AG20443 (cell line): ENCODE data around the gene KCNIP3.

Source experiments
- DNase-seq: peaks from one replicate; pipeline ENCODE4 v3.0.0; 2012; ENCODE audit warnings: low spot score, mixed read lengths

KCNIP3 gene

GRCh38 chr2:95314598-95314963 lies 17.4 kb downstream of the KCNIP3 start:
- no peak for DNase-seq

DNA sequence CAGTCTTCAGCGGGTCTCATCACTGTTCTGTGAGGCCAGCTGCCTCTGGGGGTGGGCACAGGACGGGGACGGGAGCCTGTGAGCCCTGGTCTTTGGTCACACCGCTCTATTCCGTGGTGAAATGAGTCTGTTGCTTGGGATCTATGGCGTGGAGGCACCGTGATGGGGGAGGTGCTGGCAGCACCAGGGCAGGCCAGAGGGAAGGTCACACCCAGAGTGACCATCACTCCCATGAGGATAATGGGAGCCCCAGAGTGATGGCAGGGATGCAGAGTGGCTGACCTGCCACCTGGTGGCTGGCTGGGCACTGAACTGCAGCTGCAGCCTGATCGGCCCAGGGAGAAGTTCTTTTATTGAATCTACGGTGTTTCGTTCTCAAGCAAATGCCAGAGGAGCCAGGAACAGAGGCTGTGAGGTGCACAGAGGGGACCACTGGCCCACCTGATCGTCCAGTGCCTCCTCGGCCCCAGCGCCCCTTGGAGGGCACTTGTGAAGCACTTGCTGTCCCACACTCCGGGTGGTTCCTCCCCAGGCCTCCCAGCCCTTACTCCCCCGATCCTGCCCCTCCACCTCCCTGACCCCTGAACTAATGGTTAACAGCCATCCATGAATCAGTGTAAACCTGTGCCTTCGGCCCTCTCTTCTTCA lies 17.9 kb downstream of the KCNIP3 start:
- DNase-seq, result peak; percentile 73

DNA sequence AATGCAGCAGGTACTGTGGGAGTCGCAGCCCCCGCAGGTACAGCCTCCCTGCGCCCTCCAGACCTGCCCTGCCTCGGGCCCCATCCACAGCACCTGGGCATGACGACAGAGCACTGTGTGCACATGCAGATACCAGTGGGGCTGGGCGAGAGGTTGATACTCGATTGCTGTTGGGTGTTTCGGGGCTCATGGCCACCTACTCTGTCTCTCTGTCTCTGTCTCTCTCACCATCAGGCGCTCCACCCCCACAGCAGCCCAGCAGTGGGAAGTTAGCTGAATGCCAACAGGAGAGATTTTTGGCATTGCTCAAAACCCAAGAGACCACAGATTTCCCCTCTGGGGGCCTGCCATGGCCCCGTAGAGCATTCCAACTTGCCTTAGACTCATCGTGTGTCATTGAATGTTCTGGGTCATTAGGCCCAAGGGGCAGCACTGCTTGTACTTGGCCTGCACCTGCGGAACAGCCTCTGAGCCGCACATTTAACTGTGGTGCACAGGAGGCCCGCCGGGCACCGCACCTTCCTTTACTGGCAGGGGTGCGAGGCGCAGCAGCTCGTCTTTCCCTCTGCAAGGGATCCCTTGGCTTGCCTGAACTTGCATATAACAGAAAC lies 18.8 kb downstream of the KCNIP3 start:
- DNase-seq, result peak; percentile 41

DNA sequence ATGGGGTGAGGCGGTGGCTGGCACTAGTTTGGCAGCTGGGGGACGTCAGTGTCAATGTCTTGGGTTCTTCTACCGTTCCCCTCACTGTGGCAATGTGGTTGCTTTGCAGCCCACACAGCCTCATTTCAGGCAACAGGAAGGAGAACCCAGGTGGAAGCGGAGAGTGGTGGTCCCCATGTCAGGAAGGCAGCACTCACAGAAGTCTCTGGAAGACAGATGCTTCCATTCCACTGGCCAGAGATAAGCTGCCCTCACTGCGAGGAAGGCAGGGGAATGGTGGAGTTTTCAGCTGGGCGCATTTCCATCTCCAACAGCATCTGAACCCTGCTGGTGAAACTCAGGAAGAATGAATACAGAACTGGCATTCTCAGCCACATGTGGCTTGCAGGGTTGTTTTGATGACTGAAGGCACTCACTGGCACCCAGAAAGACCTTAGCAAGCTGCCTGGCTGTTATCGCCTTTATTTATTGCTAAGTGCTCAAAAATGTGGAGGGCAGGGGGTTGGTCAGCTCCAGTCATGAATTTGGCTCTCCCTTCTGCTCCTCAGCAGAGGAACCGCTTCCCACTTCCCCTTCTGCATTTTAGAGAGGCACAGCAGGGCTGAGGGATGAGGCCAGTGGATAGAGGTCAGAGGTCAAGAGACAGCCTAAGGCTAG lies 19.4 kb downstream of the KCNIP3 start:
- peak; percentile 70 for DNase-seq

DNA sequence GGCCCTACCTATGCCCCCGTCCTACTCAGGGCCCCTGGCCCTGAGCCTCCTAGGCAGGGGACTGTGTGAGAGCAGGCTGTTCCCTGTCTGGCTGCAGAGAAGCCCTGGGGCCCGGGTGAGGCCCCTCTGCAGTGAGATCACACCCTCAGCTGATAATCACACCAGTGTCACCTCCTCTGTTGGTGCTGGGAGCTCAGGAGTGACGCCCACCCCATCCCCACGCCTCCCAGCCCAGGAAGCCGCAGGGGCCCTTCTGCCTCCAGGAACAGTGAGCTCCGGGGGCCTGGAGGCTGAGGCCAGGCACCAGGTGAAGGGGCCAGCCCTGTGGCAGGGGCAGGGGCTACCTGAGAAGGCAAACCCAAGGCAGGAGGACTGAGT lies 20.0 kb downstream of the KCNIP3 start:
- no peak for DNase-seq

DNA sequence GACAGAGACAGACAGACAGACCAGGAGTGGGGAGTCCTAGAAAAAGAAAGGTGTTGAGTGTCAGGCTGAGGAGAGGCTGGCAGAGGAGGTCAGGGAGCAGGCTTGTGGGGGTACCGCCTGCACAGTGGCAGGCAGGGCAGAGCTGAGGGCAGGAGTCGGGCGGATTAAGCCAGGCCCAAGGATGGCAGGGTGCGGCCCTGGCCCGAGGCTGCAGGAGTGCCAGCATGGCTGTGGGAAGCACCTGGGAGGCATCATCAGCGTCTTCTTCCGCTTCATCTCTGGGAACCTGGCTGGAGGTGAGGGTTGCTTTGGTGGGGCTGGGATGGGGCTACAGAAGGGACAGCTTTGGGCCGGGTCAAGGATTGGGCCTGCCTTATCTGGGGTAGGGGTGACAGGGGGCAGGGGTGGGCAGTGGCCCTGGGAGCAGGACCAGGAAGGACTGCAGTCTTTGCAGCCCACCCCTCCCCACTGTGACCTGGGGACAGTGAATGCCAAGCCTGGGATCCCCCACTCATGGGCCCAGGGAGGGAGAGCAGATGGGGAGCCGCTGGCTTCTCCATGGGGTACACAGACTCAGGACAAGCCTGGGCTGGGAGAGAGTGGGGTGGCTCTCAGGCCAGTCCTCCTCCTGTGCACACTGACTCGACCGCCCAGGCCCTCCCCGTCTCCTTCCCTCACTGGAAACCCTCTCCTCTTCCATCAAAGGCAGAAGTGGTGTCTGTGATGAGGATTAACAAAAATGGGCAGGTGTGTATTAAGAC lies 20.7 kb downstream of the KCNIP3 start:
- DNase-seq, result no peak

GRCh38 chr2:95318431-95319220 lies 21.5 kb downstream of the KCNIP3 start:
- no peak for DNase-seq

DNA sequence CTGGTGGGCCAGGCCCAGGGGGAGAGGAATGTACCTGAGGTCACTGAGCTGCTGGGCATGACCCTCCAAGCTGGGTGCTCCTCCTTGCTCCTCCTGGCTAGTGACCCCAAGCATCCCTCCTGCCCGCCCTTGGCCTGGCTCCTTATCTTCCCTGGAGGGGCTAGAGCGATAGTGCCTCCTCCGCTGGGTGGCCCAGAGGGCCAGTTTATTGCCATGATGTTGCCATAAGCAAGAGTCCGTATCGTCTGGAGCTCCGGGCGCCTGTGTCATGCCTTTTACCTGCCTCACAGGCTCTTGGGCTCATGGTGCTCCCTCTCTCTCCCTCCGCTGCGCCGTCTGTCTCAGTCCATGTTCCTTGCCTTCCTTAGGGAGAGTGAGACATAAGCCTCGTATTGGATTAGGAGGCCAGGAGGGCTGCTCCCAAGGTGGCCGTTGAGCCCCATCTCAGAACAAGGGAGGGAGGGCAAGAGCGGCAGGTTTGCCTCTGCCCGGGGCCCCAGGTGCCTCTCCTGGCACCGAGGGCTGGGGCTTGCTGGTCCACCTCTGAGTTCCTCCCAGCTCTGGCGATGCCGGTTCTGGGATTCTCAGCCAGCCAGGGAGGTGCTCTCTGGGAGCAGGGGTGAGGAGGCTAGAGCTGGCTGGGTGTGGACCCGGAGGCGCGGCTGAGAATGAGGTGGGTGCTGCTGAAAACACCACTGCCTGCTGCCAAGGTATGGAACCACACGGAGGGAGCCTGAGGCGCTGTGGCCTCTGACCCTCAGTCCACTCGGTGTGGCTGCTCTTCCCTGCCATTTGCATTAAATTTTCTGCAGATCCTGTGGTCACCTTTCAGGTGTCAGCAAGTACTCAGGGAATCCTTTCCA lies 22.6 kb downstream of the KCNIP3 start:
- DNase-seq, result no peak

- no peak for DNase-seq
These were observed 23.2 kb downstream of the KCNIP3 start for GRCh38 chr2:95320344-95320712.

DNA sequence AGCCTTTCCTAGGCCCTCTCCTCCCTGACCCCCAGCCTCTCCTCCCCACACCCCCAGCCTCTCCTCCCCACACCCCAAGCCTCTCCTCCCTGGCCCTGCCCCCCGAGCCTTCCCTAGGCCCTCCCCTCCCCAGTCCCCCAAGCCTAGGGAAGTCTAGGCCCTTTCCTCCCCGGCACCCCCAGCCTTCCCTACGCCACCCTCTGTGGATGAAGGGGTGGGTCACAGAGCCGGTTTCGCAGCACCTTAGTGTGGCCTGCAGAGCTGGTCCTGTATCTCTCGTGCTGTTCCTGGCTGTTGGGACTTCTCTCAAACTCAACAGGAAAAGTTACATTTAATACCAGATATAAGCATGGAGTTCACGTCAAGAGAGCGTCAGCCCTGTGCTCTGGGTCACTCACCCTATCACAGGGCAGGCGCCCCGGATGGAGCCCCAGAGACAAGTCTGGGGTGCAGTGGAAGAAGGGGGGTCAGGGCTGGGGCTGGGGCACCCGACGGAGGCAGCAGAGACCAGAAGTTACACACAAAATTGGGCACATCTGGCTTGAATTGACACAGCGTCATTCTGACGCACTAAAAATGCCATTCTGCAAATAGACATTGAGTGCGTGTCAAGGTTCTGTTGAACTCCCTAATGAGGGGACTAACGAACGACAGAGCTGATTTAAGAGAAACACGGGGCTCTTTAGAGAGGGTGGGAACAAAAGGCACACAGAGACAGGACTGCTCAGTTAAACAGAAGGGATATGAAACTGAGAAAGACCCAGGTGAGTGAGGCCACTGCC lies 24.0 kb downstream of the KCNIP3 start:
- peak; percentile 75 for DNase-seq

DNA sequence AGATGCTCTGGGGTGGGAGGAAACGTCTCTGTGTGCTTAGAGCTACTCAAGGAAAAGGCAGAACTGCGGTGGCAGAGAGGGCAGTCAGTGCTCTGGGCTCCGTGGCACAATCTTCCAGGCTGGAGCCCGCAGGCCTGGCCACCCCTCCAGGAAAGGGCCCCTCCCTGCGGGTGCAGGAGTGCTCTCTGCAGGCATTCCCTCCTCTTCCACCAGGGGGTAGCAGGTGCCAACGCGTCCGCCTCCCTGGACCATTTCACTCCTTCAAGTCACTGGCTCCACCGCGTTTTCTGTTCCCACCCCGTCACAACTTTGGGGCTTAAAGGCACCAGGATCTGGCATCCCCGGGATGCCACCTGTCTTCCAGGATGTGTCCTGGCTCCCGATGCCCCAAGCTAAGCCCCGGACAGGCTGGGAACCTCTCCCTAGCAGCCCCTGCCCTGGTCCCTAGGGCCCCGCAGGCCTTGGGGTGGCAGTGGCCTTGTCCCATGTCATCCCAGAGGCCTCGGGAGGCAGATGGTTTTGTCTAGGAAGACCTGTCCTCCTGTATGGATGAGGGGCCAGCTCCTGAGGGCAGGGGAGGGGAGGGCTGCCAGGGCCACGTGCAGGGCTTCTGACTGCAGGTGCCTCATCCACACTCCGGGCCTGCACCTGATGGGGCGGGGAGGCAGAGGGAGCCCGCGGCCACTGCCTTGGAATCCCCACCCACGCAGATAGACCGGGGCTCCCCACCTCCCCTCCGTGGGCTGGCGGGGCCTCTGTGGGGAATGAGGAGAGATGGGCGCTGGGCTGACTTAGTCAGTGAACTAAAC lies 26.4 kb downstream of the KCNIP3 start:
- DNase-seq, result no peak

DNA sequence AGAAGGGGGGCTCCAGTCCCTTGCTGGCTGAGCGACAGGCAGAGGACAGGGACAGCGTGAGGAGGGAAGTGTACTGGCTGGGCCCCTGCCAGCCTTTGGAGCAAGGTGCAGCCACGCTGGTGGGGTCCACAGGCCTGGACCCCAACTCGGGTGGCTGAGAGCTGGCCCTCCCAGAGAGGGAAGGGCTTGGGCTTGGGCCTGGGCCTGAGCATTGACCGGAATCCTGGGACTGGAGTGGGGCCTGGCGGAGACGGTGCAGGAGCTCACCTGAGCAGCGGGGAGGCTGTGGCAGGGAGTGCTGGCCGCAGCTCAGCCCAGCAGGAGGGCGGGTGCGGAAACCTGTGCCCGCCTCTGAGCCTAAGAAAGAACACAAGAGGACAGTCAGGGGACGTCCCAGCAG lies 27.9 kb downstream of the KCNIP3 start:
- DNase-seq, result no peak

DNA sequence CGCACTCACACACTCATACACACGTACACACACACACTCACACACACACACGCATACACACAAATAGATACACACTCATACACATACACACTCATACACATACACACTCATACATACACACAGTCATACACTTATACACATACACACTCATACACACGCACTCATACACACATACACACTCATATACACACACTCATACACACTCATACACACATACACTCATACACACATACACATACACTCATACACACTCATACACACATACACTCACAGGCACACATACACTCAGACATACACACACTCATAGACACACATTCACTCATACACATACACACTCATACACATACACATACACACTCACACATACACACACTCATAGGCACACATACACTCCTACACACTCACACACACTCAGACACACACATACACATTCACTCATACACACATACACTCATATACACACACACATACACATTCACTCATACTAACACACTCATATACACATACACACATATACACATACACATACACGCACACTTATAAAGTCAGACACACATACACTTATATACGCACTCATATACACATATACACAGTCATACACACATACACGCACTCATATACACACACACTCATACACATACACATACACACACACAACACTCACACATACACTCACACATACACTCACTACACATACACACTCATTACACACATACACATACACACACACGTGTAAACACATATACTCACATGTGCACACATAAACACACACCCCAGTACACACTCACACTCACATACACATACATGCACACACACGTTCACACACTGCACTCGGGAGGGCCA lies 28.7 kb downstream of the KCNIP3 start:
- DNase-seq, result no peak

DNA sequence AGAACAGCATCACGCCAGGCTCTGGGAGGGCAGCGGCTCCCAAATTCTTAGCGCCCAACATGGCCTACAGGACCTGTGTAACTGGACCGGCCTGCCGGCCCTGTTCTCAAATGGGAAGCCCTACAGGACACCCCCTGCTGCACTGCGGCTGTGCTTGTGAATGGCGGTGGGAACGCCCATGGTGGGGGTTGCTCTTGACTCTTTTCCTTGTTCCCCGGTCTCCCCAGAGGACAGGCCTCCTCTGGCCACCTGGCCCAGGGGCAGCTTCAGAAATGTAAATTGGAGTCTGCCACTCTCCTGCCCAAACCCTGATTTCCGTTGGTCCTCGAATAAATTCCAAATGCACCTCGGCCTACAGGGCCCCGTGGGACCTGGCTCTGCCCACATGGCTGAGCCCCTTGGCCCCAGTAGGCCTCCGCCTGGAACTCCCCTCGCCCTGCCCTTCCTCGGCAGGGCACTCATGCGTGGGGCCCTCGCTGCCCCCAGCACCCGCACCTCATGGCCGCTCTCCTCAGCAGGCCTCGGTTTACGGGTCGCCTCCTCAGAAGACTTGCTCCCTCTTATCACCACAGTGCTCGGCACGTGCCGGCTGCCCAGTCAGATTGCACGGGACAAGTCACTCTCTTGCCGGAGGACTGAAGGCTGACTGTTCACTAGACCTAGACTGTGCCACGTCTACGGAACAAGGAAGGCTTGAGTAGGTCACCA lies 29.4 kb downstream of the KCNIP3 start:
- DNase-seq, result no peak

- DNase-seq, result no peak
These were observed 30.7 kb downstream of the KCNIP3 start for GRCh38 chr2:95327861-95328260.

DNA sequence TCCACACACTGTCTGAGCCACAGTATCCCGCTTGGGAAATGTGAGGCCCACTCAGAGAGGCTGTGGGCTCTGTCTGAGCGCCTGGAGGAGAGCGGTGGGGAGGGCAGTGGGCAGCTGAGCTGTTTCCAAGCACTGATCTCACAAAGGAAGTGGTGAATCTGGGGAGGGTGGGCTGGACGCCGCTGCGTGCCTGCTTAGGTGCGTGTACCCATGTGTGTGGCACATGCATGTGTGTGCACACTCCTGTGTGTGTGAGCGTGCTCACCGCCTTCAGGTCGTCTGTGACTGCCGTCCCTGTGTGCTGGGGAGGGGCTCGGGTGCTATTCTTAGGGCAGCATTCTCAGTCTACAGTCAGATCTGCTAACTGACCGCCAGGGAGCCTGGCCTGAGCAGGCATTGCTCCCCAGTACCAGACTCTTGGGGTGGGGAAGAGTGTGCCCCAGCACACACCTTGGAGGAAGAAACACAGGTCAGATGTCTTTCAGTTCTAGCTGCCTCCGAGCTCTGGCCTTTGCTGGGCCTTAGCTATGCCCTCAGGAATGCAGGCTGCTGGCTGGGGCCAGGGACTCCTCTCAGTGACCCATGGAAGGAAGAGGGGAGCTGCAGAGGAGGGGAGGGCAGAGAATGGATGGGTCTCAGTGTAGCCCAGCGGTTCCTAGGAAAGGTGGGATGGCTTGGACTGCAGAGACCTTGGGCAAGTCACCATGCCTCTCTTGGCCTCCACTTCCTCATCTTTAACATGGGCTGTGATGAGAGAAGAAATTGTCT lies 31.4 kb downstream of the KCNIP3 start:
- DNase-seq, result peak; percentile 71

DNA sequence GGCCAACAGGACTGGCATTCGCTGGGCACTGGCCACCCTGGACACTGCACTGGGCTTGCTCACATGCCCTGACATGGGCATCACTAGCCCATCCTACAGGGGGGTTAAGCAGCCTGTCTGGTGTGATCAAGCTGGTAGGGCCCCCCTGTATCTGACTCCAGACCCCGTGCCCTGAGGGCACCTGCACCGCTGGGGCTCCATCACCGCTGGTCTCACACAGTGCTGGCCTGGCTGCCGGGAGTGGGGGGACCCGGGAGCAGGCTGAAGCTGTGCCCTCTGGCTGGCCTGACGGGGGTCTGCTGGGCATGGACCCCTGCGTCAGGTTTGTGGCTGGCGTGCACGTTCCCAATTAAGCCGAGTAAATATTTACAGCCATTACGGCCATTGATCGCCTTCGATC lies 32.3 kb downstream of the KCNIP3 start:
- no peak for DNase-seq
